Neural progenitor cell (in vitro differentiated cells): ENCODE measurements around the gene PEX14. TPM values are rescaled to one million over a fixed set of nuclear protein-coding genes. Genes with fewer than 3 reads are reported as not detected.

Experiments
- DNase-seq: peaks from one replicate; pipeline ENCODE4 v3.0.0-alpha.2; 2016; ENCODE audit warnings: low spot score
- H2AFZ ChIP-seq: fragments of 200-600 bp; sonication (generic); replicated peaks from 2 replicates; pipeline ENCODE4 v1.6.1; 2016; ENCODE audit warnings: antibody characterized with exemption
- H3F3A ChIP-seq: fragments of 200-600 bp; sonication (generic); 2 replicates; pipeline ENCODE4 v1.6.1; 2016; ENCODE audit warnings: antibody characterized with exemption, low read depth
- H3K27ac ChIP-seq: fragments of 200-600 bp; sonication (generic); 2 replicates; pipeline ENCODE4 v1.5.1; 2016; ENCODE audit warnings: mild to moderate bottlenecking
- H3K27me3 ChIP-seq: fragments of 200-600 bp; sonication (generic); 2 replicates; pipeline ENCODE4 v1.6.1; 2016; ENCODE audit warnings: mild to moderate bottlenecking, moderate library complexity
- H3K36me3 ChIP-seq: fragments of 200-600 bp; sonication (generic); 2 replicates; pipeline ENCODE4 v1.5.1; 2016
- H3K4me1 ChIP-seq: fragments of 200-600 bp; sonication (generic); 2 replicates; pipeline ENCODE4 v1.6.1; 2016; ENCODE audit warnings: mixed run types
- H3K4me2 ChIP-seq: fragments of 200-600 bp; sonication (generic); 2 replicates; pipeline ENCODE4 v1.6.1; 2016
- H3K4me3 ChIP-seq: fragments of 200-600 bp; sonication (generic); 2 replicates; pipeline ENCODE4 v1.5.1; 2016
- H3K79me2 ChIP-seq: fragments of 200-600 bp; sonication (generic); 2 replicates; pipeline ENCODE4 v1.6.1; 2016; ENCODE audit warnings: low read depth
- H3K9ac ChIP-seq: fragments of 200-600 bp; sonication (generic); 2 replicates; pipeline ENCODE4 v1.6.1; 2016
- H3K9me3 ChIP-seq: fragments of 200-600 bp; sonication (generic); 2 replicates; pipeline ENCODE4 v1.5.1; 2016; ENCODE audit warnings: low read depth
- H4K20me1 ChIP-seq: fragments of 200-600 bp; sonication (generic); 2 replicates; pipeline ENCODE4 v1.6.1; 2016; ENCODE audit warnings: low read depth
- H3K27ac Mint-ChIP-seq: 3 replicates; pipeline ENCODE4 v1.8.0; 2021; ENCODE audit warnings: mixed read lengths
- H3K27me3 Mint-ChIP-seq: 2 replicates; pipeline ENCODE4 v1.8.0; 2022; ENCODE audit warnings: low read depth, mild to moderate bottlenecking, inconsistent platforms, moderate library complexity, mixed read lengths; ENCODE audit not compliant: insufficient read depth
- H3K36me3 Mint-ChIP-seq: 3 replicates; pipeline ENCODE4 v1.8.0; 2021; ENCODE audit warnings: mixed read lengths
- H3K4me1 Mint-ChIP-seq: 3 replicates; pipeline ENCODE4 v1.8.0; 2021; ENCODE audit warnings: mixed read lengths
- H3K4me3 Mint-ChIP-seq: 3 replicates; pipeline ENCODE4 v1.8.0; 2021; ENCODE audit warnings: mild to moderate bottlenecking, moderate library complexity, mixed read lengths
- H3K9me3 Mint-ChIP-seq: 3 replicates; pipeline ENCODE4 v1.8.0; 2020; ENCODE audit warnings: mixed read lengths
- EZH2 ChIP-seq: fragments of 200-600 bp; sonication (generic); IDR thresholded peaks from 2 replicates; pipeline ENCODE4 v1.6.1; 2017; ENCODE audit warnings: antibody characterized with exemption, mild to moderate bottlenecking, moderate library complexity
- EZH2phosphoT487 ChIP-seq: fragments of 200-600 bp; sonication (generic); IDR thresholded peaks from 2 replicates; pipeline ENCODE4 v1.6.1; 2017; ENCODE audit warnings: antibody characterized with exemption
- total RNA-seq: library from RNA; depleted of rRNA; stranded (reverse); fragments of >200 nt; gene quantifications from 2 replicates; pipeline ENCODE4 v1.2.3, GENCODE V29; 2015; ENCODE audit warnings: low replicate concordance
- TF ChIP-seq, protein P1 (sequence below): fragments of 200-600 bp; sonication (generic); IDR thresholded peaks from 2 replicates; pipeline ENCODE4 v1.5.1; 2017; ENCODE audit warnings: antibody characterized with exemption, mild to moderate bottlenecking

Gene PEX14
- total RNA-seq, 1 donor from 2014 or later = 9.3 TPM

DNA sequence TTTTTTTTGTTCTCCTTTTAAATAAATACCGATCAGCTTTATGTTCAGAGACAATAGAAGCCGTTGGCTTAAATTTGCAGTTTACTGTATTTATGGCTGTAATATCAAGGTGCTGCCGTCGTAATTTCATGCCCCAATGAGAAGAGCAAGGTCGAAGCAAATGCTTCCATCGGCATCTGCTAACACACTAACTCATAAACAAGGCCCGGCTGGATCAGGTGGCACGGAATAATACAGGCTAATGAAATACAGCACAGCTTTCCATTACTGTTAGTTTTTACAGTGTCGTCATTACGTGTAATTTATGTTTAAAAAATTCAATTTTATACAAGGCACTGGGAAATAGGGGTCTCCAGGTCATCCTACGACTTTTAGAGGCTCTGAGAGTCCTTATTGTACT is 119.0 kb downstream of the PEX14 start:
- H3K27ac Mint-ChIP-seq = no peak overlapping the region

DNA sequence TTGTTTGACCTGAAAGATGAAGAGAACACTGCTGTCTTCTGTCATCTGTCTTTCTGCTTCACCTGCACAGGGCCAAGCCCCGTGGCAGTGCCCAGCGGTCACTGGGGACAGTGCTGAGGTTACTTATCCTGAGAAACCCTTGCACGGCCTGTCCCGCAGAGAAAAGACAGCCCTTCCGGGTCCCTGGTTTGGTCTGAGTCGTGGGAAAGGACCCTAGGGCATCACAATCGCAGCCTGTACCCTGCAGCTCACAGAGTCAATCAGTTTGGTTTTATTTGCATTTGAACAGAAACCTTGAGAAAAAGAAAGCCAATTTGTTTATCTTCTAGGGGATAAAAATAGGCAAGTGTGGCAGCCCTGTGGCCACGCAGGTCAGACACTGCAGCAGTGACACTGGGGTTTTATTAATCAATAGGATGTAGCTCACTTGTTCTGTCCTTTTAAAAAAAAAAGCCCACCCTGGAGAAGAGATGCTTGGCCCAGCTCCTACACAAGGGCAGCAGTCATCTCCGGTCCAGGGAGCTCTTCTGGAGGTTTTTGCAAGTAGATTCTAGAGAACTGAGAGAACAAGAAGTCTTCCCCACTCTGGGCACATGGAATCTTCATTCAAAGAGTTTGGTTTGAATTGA is 120.0 kb downstream of the PEX14 start:
- Histone ChIP-seq H3K27me3 (no peaks in the 10 kb centered on the region), H3K79me2 (peaks cover 4% of the 10 kb centered on the region), H3F3A (peaks cover 12% of the 10 kb centered on the region), H2AFZ (no peak overlapping the region), H3K9me3 (no peaks in the 10 kb centered on the region), H3K27ac (no peak overlapping the region), H3K9ac (no peak overlapping the region), H4K20me1 (peaks cover 63% of the 10 kb centered on the region), H3K36me3 (no peaks in the 10 kb centered on the region), H3K4me2 (no peak overlapping the region), H3K4me1 (peaks cover 40% of the 10 kb centered on the region), H3K4me3 (no peak overlapping the region)
- Mint-ChIP-seq H3K9me3 (no peaks in the 10 kb centered on the region), H3K36me3 (no peaks in the 10 kb centered on the region), H3K4me3 (no peak overlapping the region), H3K27me3 (peaks cover 2% of the 10 kb centered on the region), H3K27ac (peak overlapping the region; percentile 42), H3K4me1 (peaks cover 61% of the 10 kb centered on the region)
- TF ChIP-seq, protein P1, sequence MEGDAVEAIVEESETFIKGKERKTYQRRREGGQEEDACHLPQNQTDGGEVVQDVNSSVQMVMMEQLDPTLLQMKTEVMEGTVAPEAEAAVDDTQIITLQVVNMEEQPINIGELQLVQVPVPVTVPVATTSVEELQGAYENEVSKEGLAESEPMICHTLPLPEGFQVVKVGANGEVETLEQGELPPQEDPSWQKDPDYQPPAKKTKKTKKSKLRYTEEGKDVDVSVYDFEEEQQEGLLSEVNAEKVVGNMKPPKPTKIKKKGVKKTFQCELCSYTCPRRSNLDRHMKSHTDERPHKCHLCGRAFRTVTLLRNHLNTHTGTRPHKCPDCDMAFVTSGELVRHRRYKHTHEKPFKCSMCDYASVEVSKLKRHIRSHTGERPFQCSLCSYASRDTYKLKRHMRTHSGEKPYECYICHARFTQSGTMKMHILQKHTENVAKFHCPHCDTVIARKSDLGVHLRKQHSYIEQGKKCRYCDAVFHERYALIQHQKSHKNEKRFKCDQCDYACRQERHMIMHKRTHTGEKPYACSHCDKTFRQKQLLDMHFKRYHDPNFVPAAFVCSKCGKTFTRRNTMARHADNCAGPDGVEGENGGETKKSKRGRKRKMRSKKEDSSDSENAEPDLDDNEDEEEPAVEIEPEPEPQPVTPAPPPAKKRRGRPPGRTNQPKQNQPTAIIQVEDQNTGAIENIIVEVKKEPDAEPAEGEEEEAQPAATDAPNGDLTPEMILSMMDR = no peak
- TF ChIP-seq EZH2 (no peak), EZH2phosphoT487 (no peak)
- no peak for DNase-seq

More for the DNA sequence above, 119.0 kb downstream of the PEX14 start:
- H3K9ac ChIP-seq = no peak overlapping the region
- peaks cover 4% of the 10 kb centered on the region for H3K79me2 ChIP-seq
- TF ChIP-seq EZH2phosphoT487 = no peak
- H3K27me3 ChIP-seq = no peaks in the 10 kb centered on the region
- Mint-ChIP-seq H3K4me3 (no peak overlapping the region), H3K36me3 (no peaks in the 10 kb centered on the region), H3K9me3 (no peaks in the 10 kb centered on the region), H3K4me1 (peaks cover 56% of the 10 kb centered on the region), H3K27me3 (peaks cover 2% of the 10 kb centered on the region)
- H3K4me3 ChIP-seq = no peak overlapping the region
- H3K36me3 ChIP-seq = no peaks in the 10 kb centered on the region
- H4K20me1 ChIP-seq = peaks cover 66% of the 10 kb centered on the region
- no peak overlapping the region for H2AFZ ChIP-seq
- no peak overlapping the region for H3K4me2 ChIP-seq
- H3F3A ChIP-seq = peaks cover 12% of the 10 kb centered on the region
- no peaks in the 10 kb centered on the region for H3K9me3 ChIP-seq
- DNase-seq = no peak
- H3K27ac ChIP-seq = no peak overlapping the region
- H3K4me1 ChIP-seq = peaks cover 40% of the 10 kb centered on the region

GRCh38 chr1:10596780-10597179 is 122.0 kb downstream of the PEX14 start:
- Histone ChIP-seq H3K4me3 (no peak overlapping the region), H3K79me2 (peaks cover 4% of the 10 kb centered on the region), H3K9me3 (no peaks in the 10 kb centered on the region), H3K4me2 (no peak overlapping the region), H3K9ac (no peak overlapping the region), H3K36me3 (no peaks in the 10 kb centered on the region), H4K20me1 (peaks cover 52% of the 10 kb centered on the region), H3K4me1 (peaks cover 45% of the 10 kb centered on the region), H3K27ac (no peak overlapping the region), H3K27me3 (no peaks in the 10 kb centered on the region), H3F3A (peaks cover 19% of the 10 kb centered on the region), H2AFZ (no peak overlapping the region)
- peaks cover 2% of the 10 kb centered on the region for H3K27me3 Mint-ChIP-seq
- DNase-seq = no peak
- H3K4me3 Mint-ChIP-seq = no peak overlapping the region
- no peak for TF ChIP-seq EZH2phosphoT487
- TF ChIP-seq EZH2 = no peak
- TF ChIP-seq, protein P1 = no peak
- H3K36me3 Mint-ChIP-seq = no peaks in the 10 kb centered on the region
- no peak overlapping the region for H3K27ac Mint-ChIP-seq
- H3K4me1 Mint-ChIP-seq = peaks cover 68% of the 10 kb centered on the region
- no peaks in the 10 kb centered on the region for H3K9me3 Mint-ChIP-seq
